Gastroesophageal sphincter (tissue), 4 donors: ENCODE results near the gene TSPAN5. TPM values are rescaled to one million over a fixed set of nuclear protein-coding genes. Genes with fewer than 3 reads are reported as not detected.

ENCODE experiments used
- ATAC-seq: fragments of 150-250 bp; one replicate; pipeline ENCODE4 v1.9.1; 2016; ENCODE audit warnings: mild to moderate bottlenecking, moderate library complexity
- H3K27ac ChIP-seq, 4 donors: fragments of 200-600 bp; sonication (generic) in 3 of 4; 1 replicate in 3 of 4; 2 replicates in 1 of 4; pipeline ENCODE4 v1.5.1; 2016 to 2019
- H3K27me3 ChIP-seq: fragments of 200-600 bp; sonication (generic); one replicate; pipeline ENCODE4 v1.5.1; 2019
- H3K36me3 ChIP-seq, 2 donors: fragments of 200-600 bp; sonication (generic); one replicate each; pipeline ENCODE4 v1.5.1; 2019; ENCODE audit warnings: control low read depth in 1 of 2
- H3K4me1 ChIP-seq, 3 donors: fragments of 200-600 bp; sonication (generic); 1 replicate in 2 of 3; 2 replicates in 1 of 3; pipeline ENCODE4 v1.5.1; 2016 to 2019; ENCODE audit warnings: control low read depth in 2 of 3
- H3K4me3 ChIP-seq, 2 donors: fragments of 200-600 bp; sonication (generic); one replicate each; pipeline ENCODE4 v1.5.1; 2019; ENCODE audit warnings: mild to moderate bottlenecking in 1 of 2, moderate library complexity in 1 of 2
- H3K9me3 ChIP-seq, 3 donors: fragments of 200-600 bp; sonication (generic); one replicate each; pipeline ENCODE4 v1.5.1; 2017 to 2019; ENCODE audit warnings: control low read depth in 2 of 3
- CTCF ChIP-seq, 4 experiments: fragments of 200-600 bp in 2 of 4; fragments of 450-650 bp in 2 of 4; sonication (generic) in 1 of 4; IDR thresholded peaks; one replicate each; pipeline ENCODE4 v1.5.1; 2017 to 2019; ENCODE audit warnings: antibody characterized with exemption in 4 of 4, mild to moderate bottlenecking in 2 of 4, moderate library complexity in 2 of 4
- EP300 ChIP-seq: sonication (generic); formaldehyde crosslinking; IDR thresholded peaks from one replicate; pipeline ENCODE4 v1.6.1; 2017; ENCODE audit warnings: antibody characterized with exemption, mild to moderate bottlenecking
- POLR2A ChIP-seq, 2 donors: fragments of 450-650 bp; IDR thresholded peaks; one replicate each; pipeline ENCODE4 v1.6.1; 2017; ENCODE audit warnings: antibody characterized with exemption in 2 of 2, mild to moderate bottlenecking in 2 of 2, moderate library complexity in 1 of 2
- POLR2AphosphoS5 ChIP-seq: sonication (generic); formaldehyde crosslinking; IDR thresholded peaks from one replicate; pipeline ENCODE4 v1.6.1; 2017; ENCODE audit warnings: antibody characterized with exemption
- WGBS, 2 donors: methylation state at CpG; one replicate each; pipeline ENCODE4 v1.1.5; 2018; ENCODE audit warnings: low coverage in 1 of 2; 5-methylcytosine and 5-hydroxymethylcytosine counted together
- total RNA-seq, 4 donors: library from RNA; depleted of rRNA; stranded (reverse); fragments of >200 nt; gene quantifications; one replicate each; pipeline ENCODE4 v1.1.0, GENCODE V29; 2016

The TSPAN5 gene
- total RNA-seq, 4 donors from 2014 or later, result 9.8 to 14.0 (median 12.2) TPM

- WGBS, 2 donors, result 60% methylated on average over 3 of the region's 3 CpGs; no CpG with 5 or more reads in 1 of the 2 donors
These were observed 142.4 kb downstream of the TSPAN5 start for GRCh38 chr4:98516042-98516440.

GRCh38 chr4:98515470-98515809 is 143.0 kb downstream of the TSPAN5 start:
- H3K36me3 ChIP-seq, result no peaks in the 10 kb centered on the region
- H3K27me3 ChIP-seq, result no peaks in the 10 kb centered on the region
- H3K9me3 ChIP-seq, result peaks cover 0 to 5% (median 0%) of the 10 kb centered on the region in 3 donors
- 33 to 50% methylated on average over 1 of the region's 1 CpG for WGBS, 2 donors
- no peak overlapping the region for H3K4me3 ChIP-seq
- H3K27ac ChIP-seq, result no peak overlapping the region
- no peak for ATAC-seq
- no peak for TF ChIP-seq POLR2A (IDR thresholded peaks at IDR 0.05)
- TF ChIP-seq EP300, result no peak
- TF ChIP-seq POLR2AphosphoS5, result no peak
- TF ChIP-seq CTCF (IDR thresholded peaks at IDR 0.05), result no peak
- H3K4me1 ChIP-seq, result no peaks in the 10 kb centered on the region

More at GRCh38 chr4:98516042-98516440, 142.4 kb downstream of the TSPAN5 start:
- Histone ChIP-seq H3K4me3 (no peak overlapping the region), H3K4me1 (no peaks in the 10 kb centered on the region), H3K9me3 (peaks cover 0 to 5% (median 0%) of the 10 kb centered on the region in 3 donors), H3K36me3 (no peaks in the 10 kb centered on the region), H3K27ac (no peak overlapping the region), H3K27me3 (no peaks in the 10 kb centered on the region)
- peak; percentile 24 for ATAC-seq
- TF ChIP-seq POLR2A (IDR thresholded peaks at IDR 0.05), result no peak
- TF ChIP-seq POLR2AphosphoS5, result no peak
- no peak for TF ChIP-seq CTCF (IDR thresholded peaks at IDR 0.05)
- no peak for TF ChIP-seq EP300

GRCh38 chr4:98514741-98515469 is 143.5 kb downstream of the TSPAN5 start:
- Histone ChIP-seq H3K4me3 (no peak overlapping the region), H3K36me3 (no peaks in the 10 kb centered on the region), H3K27me3 (no peaks in the 10 kb centered on the region), H3K9me3 (peaks cover 0 to 5% (median 0%) of the 10 kb centered on the region in 3 donors), H3K4me1 (no peaks in the 10 kb centered on the region), H3K27ac (no peak overlapping the region)
- ATAC-seq, result no peak
- TF ChIP-seq POLR2AphosphoS5 (no peak), POLR2A (IDR thresholded peaks at IDR 0.05) (no peak), CTCF (IDR thresholded peaks at IDR 0.05) (no peak), EP300 (no peak)
- WGBS, 2 donors, result 79 to 88% methylated on average over 1 to 4 of the region's 4 CpGs

- no peak overlapping the region for H3K4me3 ChIP-seq
- peaks cover 0 to 5% (median 0%) of the 10 kb centered on the region in 3 donors for H3K9me3 ChIP-seq
- no peaks in the 10 kb centered on the region for H3K4me1 ChIP-seq
- WGBS, 2 donors, result 61 to 92% methylated on average over 3 of the region's 3 CpGs
- no peak overlapping the region for H3K27ac ChIP-seq
- no peak for ATAC-seq
- no peak for TF ChIP-seq POLR2A (IDR thresholded peaks at IDR 0.05)
- no peak for TF ChIP-seq EP300
- no peak for TF ChIP-seq CTCF (IDR thresholded peaks at IDR 0.05)
- no peak for TF ChIP-seq POLR2AphosphoS5
- no peaks in the 10 kb centered on the region for H3K36me3 ChIP-seq
- H3K27me3 ChIP-seq, result no peaks in the 10 kb centered on the region
These were observed 145.5 kb downstream of the TSPAN5 start for GRCh38 chr4:98512918-98513317.
